Muscle of back (tissue), 11 donors: ENCODE measurements around the gene CAND2. TPM values are rescaled to one million over a fixed set of nuclear protein-coding genes. Genes with fewer than 3 reads are reported as not detected.
"Not testable (repeated sequence)": the region's sequence is repeated elsewhere in the genome, so short reads cannot be mapped to it uniquely, and the experiment has no call there.

Source experiments
- DNase-seq, 3 donors: peaks; one replicate each; pipeline versions ENCODE4 v3.0.0 to v3.0.0-alpha.2; 2013
- polyA plus RNA-seq, 10 donors: library from polyadenylated mRNA; unstranded; fragments of 120-200 nt; gene quantifications; one replicate each; pipeline ENCODE4 v1.2.1, GENCODE V29; 2013; ENCODE audit not compliant: insufficient read length in 10 of 10

CAND2 gene
- polyA plus RNA-seq, 10 donors = 20.0 to 43.7 (median 40.0) TPM

DNA sequence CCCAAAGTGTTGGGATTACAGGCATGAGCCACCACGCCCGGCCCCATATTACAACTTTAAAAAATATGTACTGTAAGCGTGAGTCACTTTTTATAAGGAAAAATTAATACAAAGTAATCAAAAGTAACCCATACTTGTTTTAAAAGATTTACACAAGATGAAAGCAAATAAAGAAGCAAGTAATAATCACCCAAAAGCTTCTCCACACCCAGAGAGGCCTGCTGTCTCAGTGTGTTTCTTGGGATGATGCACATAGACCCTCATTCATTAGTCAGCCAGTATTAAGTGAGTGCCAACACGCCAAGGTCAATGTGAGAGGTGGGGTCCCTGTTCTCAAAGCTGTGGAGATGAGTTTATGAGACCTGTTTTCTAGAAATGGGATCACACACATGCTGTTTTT lies 32.9 kb downstream of the CAND2 start:
- no peak for DNase-seq

DNA sequence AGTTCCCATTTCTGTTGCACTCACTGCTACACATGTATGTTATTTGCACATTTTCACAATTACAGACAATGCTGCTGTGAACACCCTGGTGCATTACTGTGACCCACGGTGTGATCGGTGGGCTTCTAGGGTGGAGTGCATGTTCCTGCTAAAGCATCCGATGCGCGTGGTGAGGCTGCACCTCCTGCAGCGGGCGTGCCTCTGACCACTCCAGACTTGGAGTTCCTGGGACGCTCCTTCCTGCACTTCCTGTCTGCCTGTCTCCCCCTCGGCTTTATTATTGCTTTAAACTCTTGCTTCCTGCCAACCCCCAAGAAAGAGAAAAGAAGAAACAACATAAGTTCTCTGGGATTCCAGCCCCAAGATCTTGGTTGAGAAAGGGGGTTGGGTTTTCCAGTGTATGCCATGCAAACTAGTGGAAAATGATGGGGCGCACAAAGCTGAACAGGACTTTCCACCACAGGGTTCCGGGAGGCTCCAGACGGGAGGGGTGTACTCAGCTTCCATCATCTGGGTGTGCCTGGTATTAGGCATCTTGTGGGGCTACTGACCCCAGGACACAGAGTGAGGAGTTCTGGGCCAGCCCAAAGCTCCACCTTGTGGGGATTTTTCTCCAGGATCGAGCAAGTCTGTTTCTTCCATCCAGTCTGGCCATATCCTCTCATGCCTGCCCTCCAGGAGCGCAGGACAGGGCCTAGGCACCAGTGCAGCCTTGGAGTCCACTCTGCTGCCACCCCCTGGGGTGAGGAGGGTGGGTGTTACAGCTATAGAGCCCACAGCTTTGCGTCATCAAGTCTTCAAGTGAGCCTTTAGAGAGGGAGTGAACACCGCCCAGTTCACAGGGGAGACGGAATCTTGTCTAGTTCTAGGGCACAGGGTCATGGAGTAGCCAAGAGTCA lies 33.7 kb downstream of the CAND2 start:
- no peak for DNase-seq

DNA sequence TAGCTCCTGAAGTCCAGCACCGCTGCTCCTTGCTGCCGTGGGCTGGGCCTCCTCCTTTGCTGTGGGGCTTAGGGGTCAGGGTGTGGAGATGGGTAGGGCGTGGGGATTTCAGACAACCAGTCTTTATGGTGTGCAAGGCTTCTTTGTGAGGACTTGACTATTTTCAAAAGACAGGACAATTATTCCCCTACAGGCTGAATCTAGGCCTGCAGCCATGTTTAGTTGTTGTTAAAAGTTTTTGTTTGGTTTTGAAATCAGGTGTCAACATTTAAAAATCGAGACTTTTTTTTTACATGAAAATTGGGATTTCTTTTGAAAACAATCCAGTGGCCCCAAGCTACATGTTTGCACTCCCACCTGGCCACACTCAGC lies 34.3 kb downstream of the CAND2 start:
- no peak for DNase-seq

DNA sequence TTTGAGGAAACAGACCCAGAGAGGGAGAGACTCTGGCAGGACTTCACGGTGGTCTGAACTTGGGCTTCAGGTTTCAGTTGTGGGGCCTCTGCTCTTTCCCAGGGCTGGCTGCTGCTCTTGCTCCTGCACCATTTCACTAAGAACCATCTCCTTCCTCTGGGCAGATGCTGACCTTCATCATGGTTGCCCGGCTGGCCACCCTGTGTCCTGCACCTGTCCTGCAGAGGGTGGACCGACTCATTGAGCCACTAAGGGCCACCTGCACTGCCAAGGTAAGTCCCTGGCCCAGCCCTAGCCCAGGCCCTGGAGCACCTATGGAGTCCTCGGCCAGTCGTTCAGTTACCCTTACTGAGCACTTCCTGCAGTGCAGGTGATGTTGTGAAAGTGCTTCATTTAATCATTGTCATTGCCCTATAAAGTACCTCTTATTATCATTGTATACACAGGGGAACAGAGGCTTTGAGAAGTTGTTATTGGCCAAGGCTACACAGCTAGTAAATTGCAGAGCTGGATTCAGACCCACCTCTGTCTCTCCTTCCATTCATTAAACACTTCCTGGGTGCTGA lies 34.9 kb downstream of the CAND2 start:
- DNase-seq = no peak

DNA sequence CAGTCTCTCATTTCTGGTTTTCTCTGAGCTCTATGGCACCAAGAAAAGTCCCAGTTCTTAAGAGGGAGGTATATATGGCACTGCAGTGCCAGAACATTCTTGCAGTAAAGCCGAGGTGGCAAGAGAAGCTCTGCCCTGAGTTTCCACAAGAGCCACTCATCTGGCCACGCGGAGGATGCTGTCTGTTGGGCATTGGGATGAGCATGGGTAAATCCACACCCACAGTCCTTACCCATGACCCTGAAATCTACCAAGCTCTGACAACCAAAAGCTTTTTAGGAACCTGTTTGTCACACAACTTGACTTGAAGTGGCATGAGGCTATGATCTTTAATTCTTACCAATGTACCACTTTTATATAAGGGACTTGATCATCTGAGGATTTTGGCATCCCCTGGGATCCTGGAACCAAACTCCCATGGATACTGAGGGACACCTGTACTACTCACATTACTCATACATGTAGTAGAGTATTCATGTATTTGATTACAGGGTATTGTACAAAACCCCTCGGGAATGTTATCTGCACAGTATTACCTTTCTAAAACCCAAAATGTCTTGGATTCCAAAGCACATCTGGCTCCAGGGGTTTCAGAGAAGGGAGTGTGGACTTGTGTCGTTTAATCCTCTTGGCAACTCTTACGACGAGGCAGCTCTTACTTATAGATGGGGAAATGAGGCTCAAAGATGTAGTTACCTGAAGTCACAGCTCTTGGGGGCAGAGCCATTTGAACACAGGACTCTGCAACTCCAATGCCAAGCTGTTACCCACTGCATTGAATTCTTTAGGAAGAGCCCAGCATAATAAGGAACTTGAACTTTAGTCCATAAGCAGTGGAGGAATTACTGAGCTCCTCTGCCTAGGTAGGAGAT lies 36.1 kb downstream of the CAND2 start:
- DNase-seq = no peak

DNA sequence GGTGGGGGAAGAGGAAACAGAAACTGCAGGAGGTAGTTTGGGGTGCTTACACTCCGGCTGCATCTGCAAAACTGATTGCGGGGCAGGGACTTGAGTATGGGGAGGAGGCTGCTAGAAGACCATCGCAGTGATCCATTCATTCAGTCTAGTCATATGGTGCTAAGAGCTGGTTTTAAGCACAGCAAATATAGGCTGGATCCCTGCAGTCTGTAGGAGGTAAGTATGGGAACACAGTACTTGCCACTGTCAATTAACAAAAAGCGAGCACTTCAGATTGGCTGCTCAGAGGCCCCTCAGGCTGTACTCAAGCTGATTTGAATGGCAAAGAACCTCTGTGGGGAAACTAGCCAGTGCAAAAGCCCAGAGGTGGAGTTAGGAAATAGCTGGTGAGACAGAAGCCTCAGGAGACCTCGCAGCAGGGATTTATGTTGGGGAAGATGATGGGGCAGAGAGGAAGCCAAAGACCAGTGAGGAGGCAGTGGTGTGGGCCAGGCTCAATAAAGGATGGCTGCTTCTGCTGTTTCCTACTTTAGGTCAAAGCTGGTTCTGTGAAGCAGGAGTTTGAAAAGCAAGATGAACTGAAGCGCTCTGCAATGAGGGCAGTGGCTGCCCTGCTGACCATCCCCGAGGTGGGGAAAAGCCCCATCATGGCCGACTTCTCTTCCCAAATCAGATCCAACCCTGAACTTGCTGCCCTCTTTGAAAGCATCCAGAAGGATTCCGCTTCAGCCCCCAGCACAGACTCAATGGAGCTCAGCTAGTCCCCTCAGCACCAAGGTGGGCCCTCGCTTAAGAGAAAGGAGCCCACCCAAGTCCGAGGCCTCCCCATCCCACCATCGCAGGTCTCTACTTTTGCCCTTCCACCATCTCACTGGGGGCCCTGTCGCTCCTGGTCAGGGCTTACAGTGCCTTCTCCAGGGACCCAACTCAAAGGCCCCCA lies 37.0 kb downstream of the CAND2 start:
- no peak for DNase-seq

DNA sequence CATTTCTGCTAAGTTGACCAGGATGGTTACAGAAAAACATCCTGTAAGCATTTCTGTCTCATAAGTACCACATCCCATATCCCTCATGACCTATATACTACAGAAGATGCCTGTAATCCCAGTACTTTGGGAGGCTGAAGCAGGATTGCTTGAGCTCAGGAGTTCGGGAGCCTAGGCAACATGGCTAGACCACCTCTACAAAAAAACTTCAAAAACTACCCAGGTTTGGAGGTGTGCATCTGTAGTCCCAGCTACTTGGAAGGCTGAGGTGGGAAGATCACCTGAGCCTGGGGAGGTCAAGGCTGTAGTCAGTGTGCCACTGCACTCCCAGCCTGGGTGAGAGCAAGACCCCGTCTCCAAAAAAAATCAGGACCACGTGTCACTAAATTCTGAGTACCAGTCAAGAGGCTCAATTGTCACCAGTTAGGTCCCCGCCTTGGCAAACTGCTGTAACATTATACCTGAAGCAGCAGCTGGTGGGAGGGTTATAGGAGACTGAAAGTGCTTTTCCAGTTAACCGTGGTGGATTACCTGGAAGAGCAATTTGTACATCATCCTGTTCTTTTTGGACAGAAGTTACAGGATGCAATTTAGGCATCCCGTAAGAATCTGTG lies 38.7 kb downstream of the CAND2 start:
- no peak for DNase-seq

DNA sequence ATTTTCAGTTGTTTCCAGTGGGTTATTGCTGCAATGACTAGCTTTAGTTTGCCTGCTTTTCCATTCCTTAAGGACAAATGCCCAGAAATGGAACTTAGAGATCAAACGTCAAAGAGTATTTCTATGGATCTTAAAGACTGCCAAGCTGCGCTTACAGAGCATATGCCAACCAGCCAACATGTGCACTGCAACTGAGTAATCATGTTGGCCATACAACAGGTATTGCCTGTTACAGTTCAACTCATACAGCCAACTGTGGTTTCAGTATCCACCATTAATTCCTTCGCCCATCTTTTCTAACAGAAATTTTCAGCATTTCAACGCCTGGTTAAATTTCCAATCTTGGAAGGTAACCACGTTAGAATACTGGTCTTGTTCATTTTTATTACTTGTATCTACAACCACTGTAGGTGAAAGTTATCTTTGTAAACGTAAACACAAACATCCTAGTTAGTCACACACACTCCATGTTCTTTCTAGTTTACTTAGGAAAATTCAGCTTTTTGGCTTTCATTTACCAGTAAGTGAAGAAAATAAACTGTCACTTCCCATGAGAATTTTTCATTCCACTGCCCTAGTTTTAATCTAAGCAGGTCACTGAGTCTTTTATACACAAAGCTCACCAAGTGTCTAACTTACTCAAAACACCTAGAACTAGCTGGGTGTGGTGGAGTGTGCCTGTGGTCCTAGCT lies 41.0 kb downstream of the CAND2 start:
- no peak for DNase-seq

DNA sequence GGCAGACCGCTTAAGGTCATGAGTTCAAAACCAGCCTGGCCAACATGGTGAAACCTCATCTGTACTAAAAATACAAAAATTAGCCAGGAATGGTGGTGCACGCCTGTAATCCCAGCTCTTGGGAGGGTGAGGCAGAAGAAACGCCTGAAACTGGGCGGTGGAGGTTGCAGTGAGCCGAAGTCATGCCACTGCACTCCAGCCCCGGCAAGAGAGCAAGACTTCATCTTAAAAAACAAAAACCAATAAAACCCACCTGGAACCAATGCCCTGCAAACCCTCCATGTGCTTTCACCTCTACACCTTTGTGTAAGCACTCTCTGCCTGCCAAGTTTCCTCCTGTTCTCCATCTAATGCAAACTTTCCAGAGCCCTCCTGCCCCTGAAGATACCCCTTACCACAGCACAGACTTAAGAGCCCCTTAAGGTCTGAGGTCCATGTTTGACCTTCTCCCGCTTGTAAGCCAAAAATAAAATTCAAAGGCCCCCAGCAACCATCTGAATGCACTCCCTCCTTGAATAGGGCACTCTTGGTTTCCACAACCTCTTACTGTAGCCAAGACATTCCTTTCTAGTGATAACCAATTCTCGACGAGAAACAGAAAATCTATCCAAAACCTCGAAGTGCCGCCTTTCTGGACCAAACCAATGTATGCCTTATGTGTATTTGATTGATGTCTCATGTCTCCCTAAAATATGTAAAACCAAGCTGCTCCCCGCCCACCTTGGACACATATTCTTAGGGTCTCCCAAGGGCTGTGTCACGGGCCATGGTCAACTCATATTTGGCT lies 41.9 kb downstream of the CAND2 start:
- DNase-seq = no peak

DNA sequence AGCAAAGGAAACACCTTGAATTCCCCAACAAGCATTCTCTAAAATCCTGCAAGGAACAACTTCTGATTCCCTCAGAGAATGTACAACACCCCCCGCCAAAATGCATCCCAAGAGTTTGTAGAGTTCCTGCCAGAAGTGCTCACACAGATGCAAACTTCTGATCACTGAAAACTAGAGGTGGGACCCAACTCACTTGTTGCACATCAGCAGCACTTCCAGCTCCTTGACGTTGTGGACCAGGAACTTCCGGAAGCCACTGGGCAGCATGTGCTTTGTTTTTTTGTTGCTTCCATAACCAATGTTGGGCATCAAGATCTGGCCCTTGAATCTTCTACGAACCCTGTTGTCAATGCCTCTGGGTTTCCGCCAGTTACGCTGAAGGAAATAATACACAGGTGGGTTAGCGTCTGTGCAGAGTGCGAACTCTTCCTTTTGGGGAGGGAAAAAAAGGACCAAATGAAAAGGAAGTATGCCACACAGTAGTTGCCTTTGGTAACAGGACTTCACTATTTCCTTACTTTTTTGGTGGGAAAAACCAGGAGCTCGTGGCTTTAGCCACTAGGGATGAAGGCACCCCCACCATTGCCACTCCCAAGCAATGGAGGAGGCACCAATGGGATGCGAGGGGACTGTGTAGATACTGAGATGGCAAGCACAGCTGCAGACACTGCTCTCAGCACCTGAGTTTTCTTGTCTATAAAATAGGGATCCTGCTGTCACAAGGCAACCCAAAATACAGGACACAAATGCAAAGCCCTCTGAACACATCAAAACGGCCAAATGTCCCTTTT lies 42.9 kb downstream of the CAND2 start:
- DNase-seq = no peak

DNA sequence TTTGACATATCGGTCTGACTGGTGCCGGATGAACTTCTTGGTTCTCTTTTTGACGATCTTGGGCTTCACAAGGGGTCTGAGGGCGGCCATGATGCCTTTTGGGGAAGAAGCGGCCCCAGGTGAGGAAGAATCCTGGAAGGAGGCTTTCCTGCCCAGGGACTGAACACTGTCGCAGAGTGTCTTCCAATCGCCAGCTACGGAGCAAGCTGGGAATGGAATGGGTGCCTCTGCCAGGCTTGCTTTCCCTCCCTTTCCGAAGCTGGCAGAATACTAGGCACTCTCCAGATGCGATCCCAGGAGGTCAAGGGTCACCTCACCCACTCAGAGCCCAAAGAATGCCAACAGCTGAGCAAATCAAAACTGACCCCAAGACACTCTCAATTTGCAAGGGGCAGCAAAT lies 43.7 kb downstream of the CAND2 start:
- DNase-seq = not testable (repeated sequence)

DNA sequence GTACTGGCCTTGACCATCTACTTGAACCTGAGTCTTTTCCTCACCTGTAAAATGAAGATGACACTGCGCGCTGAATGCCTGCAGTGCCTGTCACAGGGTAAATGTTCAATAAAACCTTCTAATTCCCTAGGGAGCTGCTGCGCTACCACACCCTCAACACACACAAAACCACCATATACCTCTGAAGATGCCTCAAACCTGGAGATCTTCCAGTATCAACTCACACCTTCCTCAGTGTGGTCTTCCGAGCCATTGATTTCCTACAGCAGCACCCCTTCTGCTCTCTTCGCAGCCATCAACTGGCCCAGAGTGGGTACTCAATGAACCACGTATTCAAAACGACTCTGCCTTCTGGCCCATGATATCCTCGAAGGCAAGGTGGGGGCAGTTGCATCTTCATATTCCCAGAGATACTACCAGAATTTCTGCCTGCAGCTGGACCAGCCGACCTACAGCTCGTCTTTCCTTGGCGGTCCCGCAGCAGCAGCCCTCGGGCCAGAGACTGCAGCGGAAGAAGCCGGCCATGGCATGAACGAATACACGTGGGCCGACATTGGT lies 44.2 kb downstream of the CAND2 start:
- DNase-seq = no peak

DNA sequence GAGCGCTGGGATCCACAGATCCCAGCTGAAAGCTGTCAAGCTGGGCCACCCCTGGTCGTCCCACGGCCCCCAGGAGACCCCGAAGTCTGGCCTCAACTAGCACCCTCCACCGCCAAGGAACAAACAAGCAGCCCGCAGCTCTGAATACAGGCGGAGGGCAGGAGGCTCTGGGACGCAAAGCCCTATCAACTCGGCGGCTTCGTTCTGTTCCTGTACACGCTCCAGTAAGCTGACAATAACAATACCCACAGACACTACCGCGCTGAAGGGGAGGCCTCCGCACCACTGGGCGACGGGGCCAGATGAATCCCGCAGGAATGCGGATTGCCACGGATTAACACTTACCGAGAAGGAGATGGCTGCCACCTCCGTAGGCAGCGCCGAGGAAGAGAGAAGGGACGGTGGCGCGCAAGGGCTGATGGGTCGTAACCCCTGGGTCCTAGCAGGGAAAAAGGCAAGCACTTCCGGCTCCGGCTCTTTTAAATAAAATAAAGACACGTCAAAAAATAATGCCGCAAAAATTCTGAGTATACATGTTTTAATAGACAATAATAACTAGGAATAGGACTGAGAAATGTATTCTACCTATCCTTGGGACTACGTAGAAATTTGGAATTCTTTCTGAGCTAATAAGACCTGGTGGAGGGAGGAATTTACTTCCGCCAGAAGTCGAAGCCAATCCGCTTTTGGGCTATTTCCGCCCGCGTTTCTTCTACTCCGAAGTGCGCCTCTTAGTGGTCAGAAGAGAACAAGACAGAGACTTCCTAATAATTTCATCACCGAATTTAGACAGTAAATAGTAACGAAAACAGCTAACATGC lies 44.9 kb downstream of the CAND2 start, which contains the start of gene RPL32:
Gene RPL32 (minus strand): TSS at position 417 of the 821 bp plus-strand sequence. CDS start 1,328 bp downstream, outside the sequence.
- peak; percentile 97 for DNase-seq

DNA sequence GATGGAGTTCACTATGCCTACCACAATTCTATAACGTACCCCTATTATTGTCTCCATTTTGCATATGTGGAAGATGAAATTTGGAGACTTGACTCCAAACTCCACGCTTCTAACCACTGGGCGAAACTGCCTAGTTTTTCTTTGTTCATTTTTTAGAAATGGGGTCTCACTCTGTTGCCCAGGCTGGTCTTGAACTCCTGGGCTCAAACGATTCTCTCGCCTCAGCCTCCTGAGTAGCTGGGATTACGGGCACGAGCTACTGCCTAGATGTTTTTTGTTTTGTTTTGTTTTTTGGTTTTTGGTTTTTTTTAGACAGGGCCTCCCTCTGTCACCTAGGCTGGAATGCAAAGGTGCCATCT lies 45.5 kb downstream of the CAND2 start:
- no peak for DNase-seq

DNA sequence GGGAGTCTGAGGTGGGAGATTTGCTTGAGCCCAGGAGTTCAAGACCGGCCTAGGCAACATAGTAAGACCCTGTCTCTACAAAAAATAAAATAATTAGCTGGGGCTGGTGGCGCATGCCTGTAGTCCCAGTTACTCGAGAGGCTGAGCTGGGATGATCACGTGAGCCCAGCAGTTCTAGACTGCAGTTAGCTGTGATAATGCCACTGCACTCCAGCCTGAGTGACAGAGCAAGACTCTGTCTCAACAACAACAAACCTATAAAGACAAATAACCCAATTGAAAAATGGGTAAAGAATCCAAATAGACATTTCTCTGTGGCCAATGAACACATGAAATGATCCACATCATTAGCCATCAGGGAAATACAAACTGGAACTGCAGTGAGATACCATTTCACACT lies 46.0 kb downstream of the CAND2 start:
- DNase-seq = no peak

DNA sequence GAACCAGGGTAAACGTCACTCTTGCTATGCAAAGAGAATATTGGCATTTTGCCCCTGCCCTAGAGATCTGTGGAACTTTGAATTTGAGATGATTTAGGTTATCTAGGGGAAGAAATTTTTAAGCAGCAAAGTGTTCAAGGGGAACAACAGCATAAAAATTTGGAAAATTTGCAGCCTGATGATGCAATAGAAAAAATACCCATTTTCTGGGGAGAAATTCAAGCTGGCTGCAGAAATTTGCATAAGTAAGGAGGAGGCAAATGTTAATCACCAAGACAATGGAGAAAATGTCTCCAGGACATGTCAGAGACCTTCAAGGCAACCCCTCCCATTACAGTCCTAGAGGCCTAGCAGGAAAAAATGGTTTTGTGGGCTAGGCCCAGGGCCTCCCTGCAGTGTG lies 49.3 kb downstream of the CAND2 start:
- no peak for DNase-seq

DNA sequence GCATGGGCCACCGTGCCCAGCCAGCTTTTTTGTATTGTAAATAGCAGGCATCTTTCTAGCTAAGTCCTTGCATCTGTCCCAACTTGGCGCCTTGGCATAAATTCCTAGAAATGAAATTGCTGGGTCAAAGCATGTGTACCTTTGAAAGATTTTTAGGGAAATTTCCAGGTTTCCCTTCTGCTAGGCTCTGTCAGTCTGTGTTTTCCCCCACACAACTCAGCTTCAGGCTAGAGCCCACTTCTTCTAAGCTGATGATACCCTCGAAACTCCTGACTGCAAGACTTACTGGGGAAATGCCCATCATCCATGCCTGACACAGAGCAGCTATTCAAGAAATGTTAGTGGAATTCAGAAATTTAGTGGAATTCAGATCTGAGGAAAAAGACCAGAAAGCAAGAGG lies 55.7 kb downstream of the CAND2 start:
- DNase-seq = no peak
